HG03135 (cell line): Measurements from ENCODE around the gene SPC24.
"Not testable (repeated sequence)": the region's sequence is repeated elsewhere in the genome, so short reads cannot be mapped to it uniquely, and the experiment has no call there.

ENCODE experiments used
- ATAC-seq: cut with Tn5 transposase; IDR thresholded peaks from one replicate; pipeline ENCODE4 v1.9.1; 2021; ENCODE audit warnings: mild to moderate bottlenecking, moderate library complexity; ENCODE audit not compliant: unreplicated experiment

Gene SPC24

GRCh38 chr19:11131471-11131870, 24.1 kb downstream of the SPC24 start:
- no peak for ATAC-seq

GRCh38 chr19:11130824-11131455, 24.6 kb downstream of the SPC24 start:
- ATAC-seq, result no peak

GRCh38 chr19:11127905-11128304, 27.7 kb downstream of the SPC24 start:
- no peak for ATAC-seq

GRCh38 chr19:11125994-11126685, 29.4 kb downstream of the SPC24 start:
- no peak for ATAC-seq

GRCh38 chr19:11124157-11124556, 31.4 kb downstream of the SPC24 start:
- not testable (repeated sequence) for ATAC-seq

- ATAC-seq, result no peak
These were observed 32.5 kb downstream of the SPC24 start for GRCh38 chr19:11123114-11123513.

- not testable (repeated sequence) for ATAC-seq
These were observed 33.6 kb downstream of the SPC24 start for GRCh38 chr19:11121963-11122362.

- ATAC-seq, result no peak
These were observed 39.1 kb downstream of the SPC24 start for GRCh38 chr19:11116507-11116906.

GRCh38 chr19:11115895-11116446, 39.6 kb downstream of the SPC24 start:
- ATAC-seq, result no peak

GRCh38 chr19:11115042-11115441, 40.5 kb downstream of the SPC24 start:
- no peak for ATAC-seq

GRCh38 chr19:11113140-11113708, 42.4 kb downstream of the SPC24 start:
- no peak for ATAC-seq

- ATAC-seq, result no peak
These were observed 43.8 kb downstream of the SPC24 start for GRCh38 chr19:11111771-11112144.

GRCh38 chr19:11111117-11111770, 44.3 kb downstream of the SPC24 start:
- no peak for ATAC-seq

- no peak for ATAC-seq
These were observed 46.8 kb downstream of the SPC24 start for GRCh38 chr19:11108746-11109145.

DNA sequence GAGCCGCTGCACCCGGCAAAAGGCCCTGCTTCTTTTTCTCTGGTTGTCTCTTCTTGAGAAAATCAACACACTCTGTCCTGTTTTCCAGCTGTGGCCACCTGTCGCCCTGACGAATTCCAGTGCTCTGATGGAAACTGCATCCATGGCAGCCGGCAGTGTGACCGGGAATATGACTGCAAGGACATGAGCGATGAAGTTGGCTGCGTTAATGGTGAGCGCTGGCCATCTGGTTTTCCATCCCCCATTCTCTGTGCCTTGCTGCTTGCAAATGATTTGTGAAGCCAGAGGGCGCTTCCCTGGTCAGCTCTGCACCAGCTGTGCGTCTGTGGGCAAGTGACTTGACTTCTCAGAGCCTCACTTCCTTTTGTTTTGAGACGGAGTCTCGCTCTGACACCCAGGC, 49.1 kb downstream of the SPC24 start:
- ATAC-seq, result no peak

- ATAC-seq, result no peak
These were observed 50.5 kb downstream of the SPC24 start for GRCh38 chr19:11105014-11105636.

DNA sequence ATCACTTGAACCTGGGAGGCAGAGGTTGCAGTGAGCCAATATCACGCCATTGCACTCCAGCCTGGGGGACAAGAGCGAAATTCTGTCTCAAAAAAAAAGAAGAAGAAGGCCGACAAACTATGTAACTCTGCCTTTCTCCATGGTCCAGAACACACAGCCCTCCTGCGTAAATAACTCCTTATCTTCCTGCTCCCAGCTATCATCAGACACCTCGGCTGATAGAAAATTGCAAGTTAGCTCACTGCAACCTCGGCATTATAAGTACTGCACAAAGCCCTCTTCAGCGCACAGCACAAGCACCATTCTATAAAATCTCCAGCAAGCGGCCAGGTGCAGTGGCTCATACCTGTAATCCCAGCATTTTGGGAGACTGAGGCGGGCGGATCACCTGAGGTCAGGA, 51.9 kb downstream of the SPC24 start:
- ATAC-seq, result not testable (repeated sequence)

- no peak for ATAC-seq
These were observed 52.6 kb downstream of the SPC24 start for GRCh38 chr19:11102944-11103343.

DNA sequence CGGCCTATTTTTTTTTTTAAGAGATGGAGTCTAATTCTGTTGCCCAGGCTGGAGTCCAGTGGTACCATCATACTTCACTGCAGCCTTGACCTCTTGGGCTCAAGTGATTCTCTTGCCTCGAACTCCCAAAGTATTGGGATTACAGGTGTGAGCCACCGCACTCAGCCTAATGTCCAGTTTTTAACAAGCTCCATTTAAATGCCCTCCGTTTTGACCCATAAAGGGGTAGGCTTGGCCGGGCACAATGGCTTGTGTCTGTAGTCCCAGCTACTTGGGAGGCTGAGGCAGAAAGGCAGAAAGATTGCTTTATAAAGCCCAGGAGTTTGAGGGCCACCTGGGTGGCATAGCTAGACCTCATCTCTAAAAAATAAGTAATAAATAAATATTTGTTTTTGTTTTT, 54.5 kb downstream of the SPC24 start:
- no peak for ATAC-seq

- no peak for ATAC-seq
These were observed 55.5 kb downstream of the SPC24 start for GRCh38 chr19:11100049-11100448.

GRCh38 chr19:11098861-11099260, 56.7 kb downstream of the SPC24 start:
- ATAC-seq, result no peak
